GM06990 (cell line): ENCODE measurements around the gene NDUFA8.
A peak's percentile ranks its signal among the peaks of the same experiment; 100 is the strongest.

Source experiments
- DNase-seq: peaks from one replicate; pipeline ENCODE4 v3.0.0-alpha.2; 2011; ENCODE audit not compliant: insufficient read length; ENCODE audit errors: extremely low read depth
- H3K27me3 ChIP-seq: replicated peaks from 2 replicates; pipeline ENCODE4 v1.6.0; 2011; ENCODE audit warnings: low read length; ENCODE audit not compliant: control insufficient read depth, insufficient read depth
- H3K36me3 ChIP-seq: 2 replicates; pipeline ENCODE4 v1.5.1; 2011; ENCODE audit warnings: low read length; ENCODE audit not compliant: control insufficient read depth, insufficient read depth
- H3K4me3 ChIP-seq: replicated peaks from 2 replicates; pipeline ENCODE4 v1.5.1; 2011; ENCODE audit warnings: low read depth, mild to moderate bottlenecking, control low read depth, low read length
- CTCF ChIP-seq: IDR thresholded peaks from 2 replicates; pipeline ENCODE4 v1.5.1; 2011; ENCODE audit warnings: low read length, control low read depth, mild to moderate bottlenecking, inconsistent platforms; ENCODE audit not compliant: insufficient read depth, poor library complexity, severe bottlenecking

Gene NDUFA8

GRCh38 chr9:122159026-122159924, at the start of gene NDUFA8, which contains the start of gene MORN5:
NDUFA8 (minus strand) TSS chr9:122159779; CDS start chr9:122159677, 102 bp downstream.
MORN5 (plus strand) TSS chr9:122159908; CDS start chr9:122159973, 65 bp downstream.
- TF ChIP-seq CTCF, result no peak
- Histone ChIP-seq H3K4me3 (peak within 1 kb of the TSS; percentile 94), H3K27me3 (no peaks in the 10 kb centered on the region), H3K36me3 (no peaks in the 10 kb centered on the region; the same call in 1 of the 2 replicates)
- peak; percentile 94 for DNase-seq

- no peak for DNase-seq
- H3K27me3 ChIP-seq, result no peaks in the 10 kb centered on the region; the same call in none of the 2 replicates
- no peak for TF ChIP-seq CTCF
- H3K36me3 ChIP-seq, result no peaks in the 10 kb centered on the region
- no peak overlapping the region for H3K4me3 ChIP-seq
Observed at GRCh38 chr9:122207096-122207495, 47.5 kb upstream of the NDUFA8 start.

- no peaks in the 10 kb centered on the region; the same call in none of the 2 replicates for H3K27me3 ChIP-seq
- no peak for TF ChIP-seq CTCF
Observed at GRCh38 chr9:122206118-122207046, 46.8 kb upstream of the NDUFA8 start.

GRCh38 chr9:122205176-122205575, 45.6 kb upstream of the NDUFA8 start:
- Histone ChIP-seq H3K27me3 (no peaks in the 10 kb centered on the region; the same call in none of the 2 replicates), H3K4me3 (no peak overlapping the region), H3K36me3 (no peaks in the 10 kb centered on the region)
- DNase-seq, result no peak
- no peak for TF ChIP-seq CTCF

More at GRCh38 chr9:122206118-122207046, 46.8 kb upstream of the NDUFA8 start:
- H3K36me3 ChIP-seq, result no peaks in the 10 kb centered on the region
- H3K4me3 ChIP-seq, result no peak overlapping the region
- no peak for DNase-seq

GRCh38 chr9:122204491-122204890, 44.9 kb upstream of the NDUFA8 start:
- H3K27me3 ChIP-seq, result no peaks in the 10 kb centered on the region; the same call in none of the 2 replicates
- DNase-seq, result no peak
- TF ChIP-seq CTCF, result no peak
- no peaks in the 10 kb centered on the region for H3K36me3 ChIP-seq
- no peak overlapping the region for H3K4me3 ChIP-seq
